ENCODE data around the gene ATP6V0D1.
"Not testable (repeated sequence)": the region's sequence is repeated elsewhere in the genome, so short reads cannot be mapped to it uniquely, and the experiment has no call there.

Gene ATP6V0D1

GRCh38 chr16:67490335-67491096 is 9.6 kb upstream of the ATP6V0D1 start:
- Histone ChIP-seq H3K27me3 (ENCODE audit: control insufficient read depth in 1 of 2, insufficient read depth in 2 of 2, low read length in 2 of 2) (no peaks in the 10 kb centered on the region), H3K4me1 (ENCODE audit: insufficient read depth, low read length) (peaks cover 32% of the 10 kb centered on the region), H3K9me3 (ENCODE audit: low read length) (no peaks in the 10 kb centered on the region), H3K27ac (ENCODE audit: low read depth, low read length) (peak overlapping the region; percentile 95), H3K4me3 (ENCODE audit: low read depth in 1 of 2, low read length in 2 of 2) (no peak overlapping the region), H3K9ac (ENCODE audit: low read length) (no peak overlapping the region), H3K36me3 (ENCODE audit: insufficient read depth, low read length) (peaks cover 15% of the 10 kb centered on the region)

- Histone ChIP-seq H3K4me3 (ENCODE audit: low read depth in 1 of 2, low read length in 2 of 2) (no peak overlapping the region), H3K4me1 (ENCODE audit: insufficient read depth, low read length) (peaks cover 32% of the 10 kb centered on the region), H3K27me3 (ENCODE audit: control insufficient read depth in 1 of 2, insufficient read depth in 2 of 2, low read length in 2 of 2) (no peaks in the 10 kb centered on the region), H3K9ac (ENCODE audit: low read length) (peak overlapping the region; percentile 44), H3K27ac (ENCODE audit: low read depth, low read length) (peak overlapping the region; percentile 95), H3K9me3 (ENCODE audit: low read length) (no peaks in the 10 kb centered on the region), H3K36me3 (ENCODE audit: insufficient read depth, low read length) (peaks cover 22% of the 10 kb centered on the region)
These were observed 8.6 kb upstream of the ATP6V0D1 start for GRCh38 chr16:67489401-67490083.

GRCh38 chr16:67487561-67487960 is 6.6 kb upstream of the ATP6V0D1 start:
- H3K9me3 ChIP-seq (ENCODE audit: low read length); H3K27me3 ChIP-seq (ENCODE audit: control insufficient read depth in 1 of 2, insufficient read depth in 2 of 2, low read length in 2 of 2); H3K9ac ChIP-seq (ENCODE audit: low read length); H3K27ac ChIP-seq (ENCODE audit: low read depth, low read length); H3K4me3 ChIP-seq (ENCODE audit: low read depth in 1 of 2, low read length in 2 of 2): not testable (repeated sequence)
- H3K36me3 ChIP-seq (ENCODE audit: insufficient read depth, low read length), result peaks cover 26% of the 10 kb centered on the region
- peaks cover 31% of the 10 kb centered on the region for H3K4me1 ChIP-seq (ENCODE audit: insufficient read depth, low read length)

- Histone ChIP-seq H3K4me3 (ENCODE audit: low read depth in 1 of 2, low read length in 2 of 2) (no peak overlapping the region), H3K9ac (ENCODE audit: low read length) (no peak overlapping the region), H3K36me3 (ENCODE audit: insufficient read depth, low read length) (peaks cover 22% of the 10 kb centered on the region), H3K27ac (ENCODE audit: low read depth, low read length) (no peak overlapping the region), H3K9me3 (ENCODE audit: low read length) (no peaks in the 10 kb centered on the region), H3K4me1 (ENCODE audit: insufficient read depth, low read length) (peaks cover 37% of the 10 kb centered on the region), H3K27me3 (ENCODE audit: control insufficient read depth in 1 of 2, insufficient read depth in 2 of 2, low read length in 2 of 2) (no peaks in the 10 kb centered on the region)
These were observed 5.8 kb upstream of the ATP6V0D1 start for GRCh38 chr16:67486805-67487204.

- Histone ChIP-seq H3K27me3 (ENCODE audit: control insufficient read depth in 1 of 2, insufficient read depth in 2 of 2, low read length in 2 of 2) (no peaks in the 10 kb centered on the region), H3K9ac (ENCODE audit: low read length) (no peak overlapping the region), H3K4me1 (ENCODE audit: insufficient read depth, low read length) (peaks cover 25% of the 10 kb centered on the region), H3K36me3 (ENCODE audit: insufficient read depth, low read length) (peaks cover 22% of the 10 kb centered on the region), H3K9me3 (ENCODE audit: low read length) (no peaks in the 10 kb centered on the region), H3K27ac (ENCODE audit: low read depth, low read length) (no peak overlapping the region), H3K4me3 (ENCODE audit: low read depth in 1 of 2, low read length in 2 of 2) (no peak overlapping the region)
These were observed 3.0 kb upstream of the ATP6V0D1 start for GRCh38 chr16:67483731-67484525.

GRCh38 chr16:67483150-67483549 is 2.2 kb upstream of the ATP6V0D1 start, which contains the start of gene AGRP:
Gene AGRP (minus strand): TSS chr16:67483547. CDS start chr16:67483398, 149 bp downstream.
- Histone ChIP-seq H3K4me3 (ENCODE audit: low read depth in 1 of 2, low read length in 2 of 2) (peak within 1 kb of the TSS; percentile 9 to 99), H3K36me3 (ENCODE audit: insufficient read depth, low read length) (peaks cover 22% of the 10 kb centered on the region), H3K27me3 (ENCODE audit: control insufficient read depth in 1 of 2, insufficient read depth in 2 of 2, low read length in 2 of 2) (no peaks in the 10 kb centered on the region), H3K9ac (ENCODE audit: low read length) (peak within 1 kb of the TSS; percentile 23), H3K9me3 (ENCODE audit: low read length) (no peaks in the 10 kb centered on the region), H3K4me1 (ENCODE audit: insufficient read depth, low read length) (peaks cover 23% of the 10 kb centered on the region), H3K27ac (ENCODE audit: low read depth, low read length) (peak within 1 kb of the TSS; percentile 34)

- Histone ChIP-seq H3K27ac (ENCODE audit: low read depth, low read length) (peak overlapping the region; percentile 91), H3K4me1 (ENCODE audit: insufficient read depth, low read length) (peaks cover 23% of the 10 kb centered on the region), H3K27me3 (ENCODE audit: control insufficient read depth in 1 of 2, insufficient read depth in 2 of 2, low read length in 2 of 2) (no peaks in the 10 kb centered on the region), H3K9me3 (ENCODE audit: low read length) (no peaks in the 10 kb centered on the region), H3K4me3 (ENCODE audit: low read depth in 1 of 2, low read length in 2 of 2) (peak overlapping the region; percentile 42 to 99), H3K9ac (ENCODE audit: low read length) (peak overlapping the region; percentile 23), H3K36me3 (ENCODE audit: insufficient read depth, low read length) (peaks cover 16% of the 10 kb centered on the region)
These were observed 1.4 kb upstream of the ATP6V0D1 start for GRCh38 chr16:67482233-67482924.

GRCh38 chr16:67481561-67482232 is 740 bp upstream of the ATP6V0D1 start:
- peaks cover 16% of the 10 kb centered on the region for H3K36me3 ChIP-seq (ENCODE audit: insufficient read depth, low read length)
- no peaks in the 10 kb centered on the region for H3K9me3 ChIP-seq (ENCODE audit: low read length)
- peak overlapping the region; percentile 23 for H3K9ac ChIP-seq (ENCODE audit: low read length)
- no peaks in the 10 kb centered on the region for H3K27me3 ChIP-seq (ENCODE audit: control insufficient read depth in 1 of 2, insufficient read depth in 2 of 2, low read length in 2 of 2)
- H3K4me1 ChIP-seq (ENCODE audit: insufficient read depth, low read length), result peaks cover 26% of the 10 kb centered on the region
- peak overlapping the region; percentile 42 to 99 for H3K4me3 ChIP-seq (ENCODE audit: low read depth in 1 of 2, low read length in 2 of 2)
- peak overlapping the region; percentile 91 for H3K27ac ChIP-seq (ENCODE audit: low read depth, low read length)

- H3K27ac ChIP-seq (ENCODE audit: low read depth, low read length), result no peak overlapping the region
- no peaks in the 10 kb centered on the region for H3K36me3 ChIP-seq (ENCODE audit: insufficient read depth, low read length)
- H3K4me1 ChIP-seq (ENCODE audit: insufficient read depth, low read length), result peaks cover 43% of the 10 kb centered on the region
- no peaks in the 10 kb centered on the region for H3K9me3 ChIP-seq (ENCODE audit: low read length)
- no peaks in the 10 kb centered on the region for H3K27me3 ChIP-seq (ENCODE audit: control insufficient read depth in 1 of 2, insufficient read depth in 2 of 2, low read length in 2 of 2)
- no peak overlapping the region for H3K4me3 ChIP-seq (ENCODE audit: low read depth in 1 of 2, low read length in 2 of 2)
- no peak overlapping the region for H3K9ac ChIP-seq (ENCODE audit: low read length)
These were observed 2.9 kb downstream of the ATP6V0D1 start for GRCh38 chr16:67477960-67478554.
